ENCODE measurements around the gene C17orf67.

Gene C17orf67

DNA sequence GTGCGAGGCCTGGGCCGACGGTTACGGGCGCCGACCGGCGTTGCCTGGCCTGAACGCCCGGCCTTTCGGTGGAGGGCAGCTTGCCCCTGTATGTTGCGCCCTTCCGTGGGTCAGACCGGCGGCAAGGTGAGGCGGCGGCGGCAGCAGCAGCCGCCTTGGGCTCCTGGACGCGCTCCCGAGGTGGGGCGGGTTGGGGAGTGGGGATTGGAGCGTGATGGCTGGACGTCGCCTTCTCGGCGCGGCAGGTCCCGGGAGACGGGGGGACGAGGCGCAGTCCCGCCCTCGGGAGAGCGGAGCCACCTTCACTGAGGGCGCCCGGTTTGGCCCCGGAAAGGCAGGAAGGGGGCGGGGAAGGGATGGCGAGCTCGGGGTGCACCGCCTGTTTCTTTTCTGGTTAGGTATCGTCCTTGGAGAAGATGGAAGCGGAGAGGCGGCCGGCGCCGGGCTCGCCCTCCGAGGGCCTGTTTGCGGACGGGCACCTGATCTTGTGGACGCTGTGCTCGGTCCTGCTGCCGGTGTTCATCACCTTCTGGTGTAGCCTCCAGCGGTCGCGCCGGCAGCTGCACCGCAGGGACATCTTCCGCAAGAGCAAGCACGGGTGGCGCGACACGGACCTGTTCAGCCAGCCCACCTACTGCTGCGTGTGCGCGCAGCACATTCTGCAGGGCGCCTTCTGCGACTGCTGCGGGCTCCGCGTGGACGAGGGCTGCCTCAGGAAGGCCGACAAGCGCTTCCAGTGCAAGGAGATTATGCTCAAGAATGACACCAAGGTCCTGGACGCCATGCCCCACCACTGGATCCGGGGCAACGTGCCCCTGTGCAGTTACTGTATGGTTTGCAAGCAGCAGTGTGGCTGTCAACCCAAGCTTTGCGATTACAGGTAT, 902 bp upstream of the C17orf67 start:
- Histone ChIP-seq H3K79me2 (ENCODE audit: insufficient read depth, low read length) (peaks cover 42% of the 10 kb centered on the region), H3K4me1 (ENCODE audit: insufficient read depth, low read length) (peaks cover 59% of the 10 kb centered on the region), H3K4me2 (ENCODE audit: insufficient read depth, low read length) (peak overlapping the region; percentile 87), H3K36me3 (ENCODE audit: insufficient read depth, low read length) (peaks cover 28% of the 10 kb centered on the region), H2AFZ (ENCODE audit: low read depth, low read length) (peak overlapping the region; percentile 66), H4K20me1 (ENCODE audit: insufficient read depth, low read length) (peaks cover 19% of the 10 kb centered on the region), H3K9me3 (ENCODE audit: insufficient read depth, low read length, severe bottlenecking) (no peaks in the 10 kb centered on the region), H3K4me3 (ENCODE audit: low read depth in 1 of 2, low read length in 2 of 2) (peak overlapping the region; percentile 40 to 75; a peak in 3 of 4 replicates), H3K27ac (ENCODE audit: low read length) (peak overlapping the region; percentile 20), H3K9ac (ENCODE audit: low read depth, low read length) (peak overlapping the region; percentile 67), H3K27me3 (ENCODE audit: insufficient read depth, low read length, poor library complexity) (no peaks in the 10 kb centered on the region)
- DNase-seq, result no peak
- TF ChIP-seq, protein P1, sequence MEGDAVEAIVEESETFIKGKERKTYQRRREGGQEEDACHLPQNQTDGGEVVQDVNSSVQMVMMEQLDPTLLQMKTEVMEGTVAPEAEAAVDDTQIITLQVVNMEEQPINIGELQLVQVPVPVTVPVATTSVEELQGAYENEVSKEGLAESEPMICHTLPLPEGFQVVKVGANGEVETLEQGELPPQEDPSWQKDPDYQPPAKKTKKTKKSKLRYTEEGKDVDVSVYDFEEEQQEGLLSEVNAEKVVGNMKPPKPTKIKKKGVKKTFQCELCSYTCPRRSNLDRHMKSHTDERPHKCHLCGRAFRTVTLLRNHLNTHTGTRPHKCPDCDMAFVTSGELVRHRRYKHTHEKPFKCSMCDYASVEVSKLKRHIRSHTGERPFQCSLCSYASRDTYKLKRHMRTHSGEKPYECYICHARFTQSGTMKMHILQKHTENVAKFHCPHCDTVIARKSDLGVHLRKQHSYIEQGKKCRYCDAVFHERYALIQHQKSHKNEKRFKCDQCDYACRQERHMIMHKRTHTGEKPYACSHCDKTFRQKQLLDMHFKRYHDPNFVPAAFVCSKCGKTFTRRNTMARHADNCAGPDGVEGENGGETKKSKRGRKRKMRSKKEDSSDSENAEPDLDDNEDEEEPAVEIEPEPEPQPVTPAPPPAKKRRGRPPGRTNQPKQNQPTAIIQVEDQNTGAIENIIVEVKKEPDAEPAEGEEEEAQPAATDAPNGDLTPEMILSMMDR (IDR thresholded peaks at IDR 0.05; ENCODE audit: borderline replicate concordance, extremely low read depth, low read length, poor library complexity, severe bottlenecking), result no peak
- TF ChIP-seq EZH2 (IDR thresholded peaks at IDR 0.05; ENCODE audit: borderline replicate concordance, low read depth, low read length, severe bottlenecking), result no peak
- ATAC-seq (ENCODE audit: insufficient read depth, low read depth), result no peak

DNA sequence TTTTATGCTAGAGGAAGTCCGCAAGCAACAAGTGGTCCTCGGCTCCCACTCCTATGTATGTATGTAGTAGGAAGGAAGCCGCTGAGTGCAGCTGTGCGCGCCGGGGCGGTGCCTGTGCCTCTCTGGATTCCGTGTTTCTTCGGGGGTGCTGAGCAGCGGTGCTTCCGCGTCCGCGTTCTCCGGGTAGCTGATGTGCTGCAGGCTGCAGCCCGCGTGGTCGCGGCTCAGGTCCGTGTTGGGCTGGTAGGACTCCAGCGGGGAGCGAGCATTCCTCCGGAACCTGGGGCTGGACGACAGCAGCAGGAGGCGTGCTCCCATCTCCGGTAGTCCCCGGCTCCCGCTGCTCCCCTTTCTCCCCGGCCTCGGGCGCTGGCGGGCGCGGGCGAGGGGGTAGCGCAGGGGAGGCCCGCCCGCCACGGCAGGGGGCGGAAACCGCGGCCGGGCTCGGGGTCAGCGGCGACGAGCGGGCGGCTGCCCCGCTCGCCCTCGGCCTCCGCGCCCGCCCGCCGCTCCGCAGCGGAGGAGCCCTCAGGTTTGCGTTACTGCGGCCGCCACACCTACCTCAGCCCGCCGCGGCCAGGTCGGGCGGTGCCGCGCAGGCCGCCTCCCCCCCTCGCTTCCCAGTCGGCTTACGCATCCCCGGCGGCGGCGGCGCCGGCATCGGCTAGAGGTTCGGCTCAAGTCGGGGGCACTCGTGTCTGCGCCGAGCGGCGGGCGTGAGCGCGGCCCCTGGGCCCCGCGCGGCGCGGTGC, 487 bp downstream of the C17orf67 start:
- Histone ChIP-seq H3K27me3 (ENCODE audit: insufficient read depth, low read length, poor library complexity) (no peaks in the 10 kb centered on the region), H3K36me3 (ENCODE audit: insufficient read depth, low read length) (peaks cover 33% of the 10 kb centered on the region), H3K9ac (ENCODE audit: low read depth, low read length) (peak overlapping the region; percentile 67), H4K20me1 (ENCODE audit: insufficient read depth, low read length) (peaks cover 24% of the 10 kb centered on the region), H3K4me2 (ENCODE audit: insufficient read depth, low read length) (peak overlapping the region; percentile 87), H3K4me1 (ENCODE audit: insufficient read depth, low read length) (peaks cover 59% of the 10 kb centered on the region), H3K4me3 (ENCODE audit: low read depth in 1 of 2, low read length in 2 of 2) (peak overlapping the region; percentile 40 to 75), H3K9me3 (ENCODE audit: insufficient read depth, low read length, severe bottlenecking) (no peaks in the 10 kb centered on the region), H2AFZ (ENCODE audit: low read depth, low read length) (peak overlapping the region; percentile 81), H3K27ac (ENCODE audit: low read length) (peak overlapping the region; percentile 68), H3K79me2 (ENCODE audit: insufficient read depth, low read length) (peaks cover 43% of the 10 kb centered on the region)
- peak; percentile 73 for ATAC-seq (ENCODE audit: insufficient read depth, low read depth)
- TF ChIP-seq EZH2 (IDR thresholded peaks at IDR 0.05; ENCODE audit: borderline replicate concordance, low read depth, low read length, severe bottlenecking), result no peak
- TF ChIP-seq, protein P1 (IDR thresholded peaks at IDR 0.05; ENCODE audit: borderline replicate concordance, extremely low read depth, low read length, poor library complexity, severe bottlenecking), result no peak
- peak; percentile 83 for DNase-seq

DNA sequence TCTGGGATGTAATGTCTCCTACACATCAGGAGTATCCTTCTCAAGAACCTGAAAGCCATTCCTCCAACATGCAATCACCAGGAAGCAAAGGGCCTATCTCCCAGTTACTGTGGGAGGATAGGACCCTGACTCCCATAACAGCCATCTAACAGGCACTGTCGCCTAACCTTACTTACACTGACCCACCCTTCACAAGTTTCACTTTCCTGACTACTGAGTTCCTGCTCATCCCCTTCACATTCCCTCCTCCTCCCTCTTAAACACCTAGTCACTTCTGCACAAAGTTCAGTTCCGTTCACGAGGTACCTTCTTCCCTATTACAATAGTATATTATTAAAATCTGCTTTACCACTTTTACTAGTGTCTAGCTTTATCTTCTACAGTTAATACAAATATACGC, 1.3 kb downstream of the C17orf67 start:
- H2AFZ ChIP-seq (ENCODE audit: low read depth, low read length), result no peak overlapping the region; the same call in 1 of the 2 replicates

More for the DNA sequence above, 1.3 kb downstream of the C17orf67 start:
- no peak for ATAC-seq (ENCODE audit: insufficient read depth, low read depth)
- Histone ChIP-seq H3K4me1 (ENCODE audit: insufficient read depth, low read length) (peaks cover 56% of the 10 kb centered on the region), H3K4me3 (ENCODE audit: low read depth in 1 of 2, low read length in 2 of 2) (peak overlapping the region; percentile 33 to 75), H3K4me2 (ENCODE audit: insufficient read depth, low read length) (peak overlapping the region; percentile 87), H3K79me2 (ENCODE audit: insufficient read depth, low read length) (peaks cover 43% of the 10 kb centered on the region), H3K36me3 (ENCODE audit: insufficient read depth, low read length) (peaks cover 33% of the 10 kb centered on the region), H4K20me1 (ENCODE audit: insufficient read depth, low read length) (peaks cover 24% of the 10 kb centered on the region), H3K9ac (ENCODE audit: low read depth, low read length) (peak overlapping the region; percentile 67), H3K27ac (ENCODE audit: low read length) (peak overlapping the region; percentile 44), H3K9me3 (ENCODE audit: insufficient read depth, low read length, severe bottlenecking) (no peaks in the 10 kb centered on the region), H3K27me3 (ENCODE audit: insufficient read depth, low read length, poor library complexity) (no peaks in the 10 kb centered on the region)
- no peak for DNase-seq
- TF ChIP-seq, protein P1 (IDR thresholded peaks at IDR 0.05; ENCODE audit: borderline replicate concordance, extremely low read depth, low read length, poor library complexity, severe bottlenecking), result no peak
